Cardiac muscle cell (in vitro differentiated cells and primary cell): ENCODE results near the gene CLTC. TPM values are rescaled to one million over a fixed set of nuclear protein-coding genes. Genes with fewer than 3 reads are reported as not detected.
A peak's percentile ranks its signal among the peaks of the same experiment; 100 is the strongest.

Experiments used
- DNase-seq, 2 donors: peaks; one replicate each; pipeline versions ENCODE4 v3.0.0 to v3.0.0-alpha.2; 2010 to 2017; ENCODE audit warnings: low read depth in 1 of 2, low spot score in 1 of 2
- H3K27ac ChIP-seq: fragments of 200-600 bp; sonication (generic); 2 replicates; pipeline ENCODE4 v1.5.1; 2016
- H3K27me3 ChIP-seq: fragments of 200-600 bp; sonication (generic); 2 replicates; pipeline ENCODE4 v1.6.0; 2016; ENCODE audit warnings: control low read depth
- H3K36me3 ChIP-seq: fragments of 200-600 bp; sonication (generic); 2 replicates; pipeline ENCODE4 v1.5.1; 2016; ENCODE audit warnings: control low read depth
- H3K4me1 ChIP-seq: fragments of 200-600 bp; sonication (generic); 2 replicates; pipeline ENCODE4 v1.8.1; 2017; ENCODE audit warnings: low read depth, mild to moderate bottlenecking, mixed run types
- H3K4me3 ChIP-seq: fragments of 200-600 bp; sonication (generic); 2 replicates; pipeline ENCODE4 v1.5.1; 2016; ENCODE audit warnings: mild to moderate bottlenecking
- H3K9me3 ChIP-seq: fragments of 200-600 bp; sonication (generic); 2 replicates; pipeline ENCODE4 v1.5.1; 2017; ENCODE audit warnings: low read depth, mild to moderate bottlenecking, control low read depth
- CTCF ChIP-seq: IDR thresholded peaks from 2 replicates; pipeline ENCODE4 v1.5.1; 2012; ENCODE audit warnings: low read depth, mild to moderate bottlenecking, low read length
- polyA plus RNA-seq: library from polyadenylated mRNA; unstranded; fragments of >200 nt; fragmentation: Nextera tagmentation; extraction: Ambion mirVana; gene quantifications from 2 replicates; pipeline ENCODE4 v1.2.1, GENCODE V29; 2016
- total RNA-seq: library from RNA; depleted of rRNA; stranded (reverse); fragments of >200 nt; gene quantifications from 2 replicates; pipeline ENCODE4 v1.2.3, GENCODE V29; 2016

The CLTC gene
- total and polyA plus RNA-seq, 2 experiments from 2014 or later = 172 to 275 TPM

GRCh38 chr17:59643159-59644140 is 23.8 kb downstream of the CLTC start:
- no peaks in the 10 kb centered on the region for H3K27me3 ChIP-seq
- H3K27ac ChIP-seq = peak overlapping the region; percentile 43
- H3K4me3 ChIP-seq = no peak overlapping the region
- peak in 1 of 2 donors; percentile 46 for DNase-seq
- TF ChIP-seq CTCF = no peak
- H3K9me3 ChIP-seq = no peaks in the 10 kb centered on the region
- H3K4me1 ChIP-seq = peaks cover 21% of the 10 kb centered on the region
- peaks cover 40% of the 10 kb centered on the region for H3K36me3 ChIP-seq

GRCh38 chr17:59647288-59647687 is 27.6 kb downstream of the CLTC start:
- Histone ChIP-seq H3K36me3 (peaks cover 76% of the 10 kb centered on the region), H3K4me1 (peaks cover 15% of the 10 kb centered on the region), H3K27ac (peak overlapping the region; percentile 70), H3K27me3 (no peaks in the 10 kb centered on the region), H3K9me3 (no peaks in the 10 kb centered on the region), H3K4me3 (no peak overlapping the region)
- TF ChIP-seq CTCF = no peak
- no peak for DNase-seq

GRCh38 chr17:59649886-59650285 is 30.2 kb downstream of the CLTC start:
- Histone ChIP-seq H3K27me3 (no peaks in the 10 kb centered on the region), H3K4me1 (peaks cover 10% of the 10 kb centered on the region), H3K36me3 (peaks cover 85% of the 10 kb centered on the region), H3K27ac (no peak overlapping the region), H3K4me3 (no peak overlapping the region), H3K9me3 (no peaks in the 10 kb centered on the region)
- DNase-seq = no peak
- no peak for TF ChIP-seq CTCF

- H3K27ac ChIP-seq = no peak overlapping the region
- H3K9me3 ChIP-seq = no peaks in the 10 kb centered on the region
- H3K36me3 ChIP-seq = peaks cover 88% of the 10 kb centered on the region
- no peaks in the 10 kb centered on the region for H3K27me3 ChIP-seq
- no peak for DNase-seq
- TF ChIP-seq CTCF = no peak
- peaks cover 10% of the 10 kb centered on the region for H3K4me1 ChIP-seq
- no peak overlapping the region for H3K4me3 ChIP-seq
Measured at GRCh38 chr17:59650642-59651041, 30.9 kb downstream of the CLTC start.

- no peak for TF ChIP-seq CTCF
- peak in 1 of 2 donors; percentile 32 for DNase-seq
- Histone ChIP-seq H3K27me3 (no peaks in the 10 kb centered on the region), H3K4me1 (peaks cover 6% of the 10 kb centered on the region), H3K4me3 (no peak overlapping the region), H3K9me3 (no peaks in the 10 kb centered on the region), H3K36me3 (peaks cover 88% of the 10 kb centered on the region), H3K27ac (no peak overlapping the region)
Measured at GRCh38 chr17:59651346-59651745, 31.7 kb downstream of the CLTC start.
